ENCODE measurements around the gene FAR2.
"Not testable (repeated sequence)": the region's sequence is repeated elsewhere in the genome, so short reads cannot be mapped to it uniquely, and the experiment has no call there.

Gene FAR2

DNA sequence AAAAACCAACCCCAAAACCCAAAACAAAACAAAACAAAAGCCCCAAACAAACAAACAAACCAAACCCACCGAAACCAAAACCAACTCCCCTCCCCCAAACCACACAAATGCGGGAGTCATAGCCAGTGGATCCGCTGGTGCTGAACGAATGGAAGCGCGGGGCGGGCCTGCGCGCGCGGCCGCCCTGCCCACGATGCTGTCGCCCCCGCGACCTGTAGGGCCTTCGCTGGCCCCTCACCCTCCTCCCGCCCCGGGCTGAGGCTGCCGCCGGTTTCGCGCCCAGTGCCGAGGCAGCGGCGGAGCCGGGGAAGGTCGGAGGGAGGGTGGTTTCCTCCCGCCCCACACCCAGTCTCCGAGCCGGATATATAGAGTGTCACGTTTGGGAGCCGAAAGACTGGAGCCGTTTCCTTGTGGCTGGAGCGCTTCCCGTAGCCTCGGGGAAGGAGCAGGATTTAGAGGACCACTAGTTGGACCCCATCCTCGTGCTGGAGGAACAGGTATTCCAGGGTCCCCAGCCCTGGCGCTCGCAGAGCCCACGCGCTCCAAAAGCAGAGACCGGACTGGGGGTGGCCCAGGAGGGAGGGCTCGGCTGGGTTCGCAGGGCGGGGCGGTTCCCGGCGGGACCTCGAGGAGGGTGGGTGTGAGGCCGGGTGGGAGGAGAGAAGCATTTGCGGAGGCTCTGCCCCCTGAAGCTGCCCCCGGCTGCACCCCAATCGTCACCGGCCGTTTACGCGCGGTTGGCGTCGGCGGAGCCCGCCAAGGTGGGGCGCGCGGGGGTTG lies at the start of gene FAR2:
TSS of gene FAR2 (plus strand) at position 368 of the 780 bp plus-strand sequence. CDS start 121,172 bp downstream, outside the sequence.
- DNase-seq = no peak

DNA sequence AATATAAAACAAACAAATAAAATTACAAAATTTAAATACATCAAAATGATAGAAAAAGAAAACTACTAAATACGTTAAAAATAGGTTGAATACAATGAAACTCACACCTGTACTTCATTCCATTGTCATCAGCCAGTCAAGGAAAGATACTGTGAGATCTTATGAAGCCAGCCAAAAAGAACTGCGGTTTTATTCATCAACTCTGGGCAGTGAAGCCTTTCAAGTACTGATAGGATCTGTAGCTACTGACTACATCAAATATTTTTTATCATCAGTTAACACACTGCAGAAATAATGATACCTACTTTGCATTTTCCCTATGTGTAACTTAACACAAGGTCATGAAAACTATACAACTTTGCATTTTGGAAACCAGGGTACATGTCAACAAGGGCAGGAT lies 46.3 kb upstream of the FAR2 start:
- DNase-seq = no peak

DNA sequence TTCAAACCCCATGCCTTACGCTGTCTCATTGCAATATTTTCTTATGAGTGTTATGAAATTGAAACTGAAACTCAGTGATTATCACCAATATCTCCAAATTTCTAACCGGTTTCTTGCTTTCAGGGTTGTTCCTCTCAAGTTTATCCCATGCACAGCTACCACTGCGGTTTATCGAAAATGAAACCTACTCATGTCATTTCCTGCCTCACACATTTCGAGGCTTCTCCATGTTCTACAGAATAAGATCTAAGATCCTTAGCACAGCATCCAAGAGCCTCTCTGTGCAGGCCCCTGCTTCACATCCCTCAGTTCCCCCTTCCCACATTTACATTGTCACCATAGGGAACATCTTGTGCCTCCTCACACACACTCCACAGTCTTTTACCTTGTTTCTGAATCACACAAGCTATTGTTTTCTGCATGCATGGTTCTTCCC lies 45.5 kb upstream of the FAR2 start:
- DNase-seq = no peak

DNA sequence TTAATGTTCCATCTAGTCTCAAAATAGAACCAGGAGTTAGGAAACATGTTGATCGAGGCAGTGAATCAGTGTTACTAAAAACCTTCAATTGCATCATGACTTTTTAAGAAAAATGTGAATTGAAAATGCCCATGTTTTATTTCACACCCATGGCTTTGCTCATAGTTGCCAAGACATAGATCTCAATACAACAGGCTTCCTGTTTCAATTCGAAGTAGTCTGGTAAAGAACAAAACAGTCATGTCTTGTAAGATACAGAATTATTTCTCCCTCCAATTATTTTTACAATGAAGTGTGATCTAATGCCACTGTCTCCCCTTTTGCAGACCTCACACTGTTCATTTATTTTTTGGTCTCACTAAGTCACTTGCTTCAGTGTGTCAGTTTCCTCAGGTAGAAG lies 44.6 kb upstream of the FAR2 start:
- no peak for DNase-seq

DNA sequence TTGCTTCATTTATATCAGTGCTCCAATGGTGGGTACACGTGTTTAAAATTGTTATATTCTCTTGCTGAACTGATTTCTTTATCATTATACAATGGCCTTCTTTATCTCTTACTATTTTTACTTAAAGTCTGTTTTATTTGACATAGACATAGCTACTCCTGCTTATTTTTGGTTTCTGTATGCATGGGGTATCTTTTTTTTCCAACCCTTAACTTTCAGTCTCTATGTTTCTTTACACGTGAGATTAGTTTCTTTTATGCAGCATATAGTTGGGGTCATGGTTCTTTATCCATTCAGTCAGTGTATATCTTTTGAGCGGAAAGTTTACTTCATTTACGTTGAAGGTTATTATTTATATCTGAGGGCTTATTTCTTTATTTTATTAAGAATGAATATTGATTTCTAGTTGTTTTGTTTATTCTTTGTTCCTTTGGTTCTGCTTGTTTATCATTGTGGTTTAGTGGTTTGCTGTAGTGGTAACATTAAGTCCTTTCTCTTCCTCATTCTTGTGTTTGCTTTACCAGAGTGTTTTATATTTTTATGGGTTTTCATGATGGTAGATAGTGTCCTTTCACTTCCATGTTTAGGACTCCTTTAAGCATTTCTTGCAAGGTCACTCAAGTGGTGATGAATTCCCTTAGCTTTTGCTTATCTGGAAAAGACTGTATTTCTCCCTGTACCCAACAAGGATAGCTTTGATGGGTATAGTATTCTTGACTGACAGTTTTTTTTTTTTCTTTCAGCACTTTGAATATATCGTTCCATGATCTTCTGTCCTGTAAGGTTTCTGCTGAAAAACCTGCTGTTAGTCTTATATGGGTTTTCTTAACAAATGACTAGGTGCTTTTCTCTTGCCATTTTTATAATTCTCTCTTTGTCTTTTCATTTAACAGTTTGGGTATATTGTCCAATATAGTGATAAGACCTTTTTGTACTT lies 38.3 kb upstream of the FAR2 start:
- DNase-seq = no peak

DNA sequence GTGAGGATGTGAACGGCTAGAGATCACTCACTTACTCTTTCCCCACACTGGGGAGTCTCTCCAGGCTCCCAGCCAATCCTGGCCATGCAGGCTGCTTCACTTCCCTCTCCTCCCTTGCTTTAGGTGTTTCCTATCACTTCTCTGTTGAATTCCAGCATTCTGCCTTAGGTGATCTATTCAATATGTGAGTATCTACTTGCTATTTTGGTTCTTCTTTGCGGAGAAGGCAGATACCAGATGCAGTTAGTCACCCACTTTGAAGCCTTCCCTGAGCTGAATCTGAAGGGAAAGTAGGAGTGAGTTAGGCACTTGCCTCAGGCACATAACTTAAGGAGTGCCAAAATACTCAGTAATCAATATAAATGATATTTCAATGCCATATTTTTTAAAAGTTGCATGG lies 36.0 kb upstream of the FAR2 start:
- DNase-seq = no peak

DNA sequence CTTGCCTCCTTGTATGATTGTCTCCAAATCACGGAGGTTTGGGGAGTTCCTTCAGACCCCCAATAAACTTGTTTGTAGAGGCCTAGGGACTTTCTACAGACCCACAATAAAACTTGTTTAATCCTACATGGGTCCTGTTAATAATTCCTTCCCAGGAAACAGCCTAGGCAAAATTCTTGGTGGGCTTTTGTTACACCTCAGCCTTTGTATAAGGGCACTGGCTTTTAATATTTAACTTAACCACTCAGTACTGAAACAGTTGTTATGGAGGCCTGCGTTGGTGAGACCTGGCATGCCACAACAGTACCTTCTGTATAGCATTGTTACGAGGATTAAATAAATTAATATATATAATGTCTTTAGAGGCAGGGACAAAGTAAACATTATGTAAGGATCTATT lies 32.7 kb upstream of the FAR2 start:
- no peak for DNase-seq

DNA sequence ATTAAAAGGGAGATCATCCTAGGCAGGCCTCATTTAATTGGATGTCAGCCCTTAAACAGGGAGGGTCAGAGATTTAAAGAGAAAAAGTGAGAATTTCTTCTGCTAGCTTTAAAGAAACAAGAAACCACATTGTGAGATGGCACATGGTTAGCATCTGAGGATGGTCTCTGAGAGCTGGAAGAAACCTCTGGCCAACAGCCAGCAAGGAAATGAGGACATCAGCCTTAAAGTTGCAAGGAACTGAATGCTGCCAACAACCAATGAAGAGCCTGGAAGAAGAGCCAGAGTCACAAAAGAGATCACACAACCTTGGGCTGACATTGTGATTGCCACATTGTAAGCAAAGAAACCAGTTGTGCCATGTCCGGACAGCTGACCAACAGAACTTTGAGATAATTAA lies 17.5 kb upstream of the FAR2 start:
- DNase-seq = no peak

DNA sequence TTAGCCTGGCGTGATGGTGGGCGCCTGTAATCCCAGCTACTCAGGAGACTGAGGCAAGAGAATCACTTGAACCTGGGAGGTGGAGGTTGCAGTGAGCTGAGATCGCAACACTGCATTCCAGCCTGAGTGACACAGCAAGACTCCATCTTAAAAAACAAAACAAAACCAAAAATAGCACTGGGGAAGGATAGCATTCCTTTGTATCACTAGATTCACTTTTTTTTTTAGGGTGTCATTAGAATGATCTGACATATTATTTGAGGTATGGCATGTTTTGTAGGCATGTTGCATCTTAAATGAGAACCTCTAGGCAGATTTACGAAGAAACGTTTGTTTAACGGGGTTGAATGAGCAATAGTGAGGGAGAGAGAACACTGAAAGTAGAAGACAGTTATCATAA lies 16.8 kb upstream of the FAR2 start:
- DNase-seq = no peak

DNA sequence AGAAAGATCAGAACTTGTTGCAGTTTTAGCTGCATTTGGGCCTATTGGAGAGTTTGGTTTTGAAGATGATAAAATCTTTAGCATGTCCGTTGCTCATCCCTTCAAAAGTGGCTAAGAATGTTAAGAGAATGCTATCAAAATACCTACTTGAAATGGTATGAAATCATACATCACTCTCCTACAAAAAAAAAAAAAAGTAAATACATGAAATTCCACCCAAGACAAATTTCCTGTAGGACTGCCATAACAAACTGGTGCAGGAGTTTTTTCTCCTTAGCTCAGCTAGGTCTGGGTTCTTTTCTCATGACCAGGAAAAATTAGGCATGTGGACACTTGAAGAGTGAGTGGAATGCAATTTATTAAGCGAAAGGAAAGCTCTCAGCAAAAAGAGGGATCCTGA lies 15.9 kb upstream of the FAR2 start:
- no peak for DNase-seq

DNA sequence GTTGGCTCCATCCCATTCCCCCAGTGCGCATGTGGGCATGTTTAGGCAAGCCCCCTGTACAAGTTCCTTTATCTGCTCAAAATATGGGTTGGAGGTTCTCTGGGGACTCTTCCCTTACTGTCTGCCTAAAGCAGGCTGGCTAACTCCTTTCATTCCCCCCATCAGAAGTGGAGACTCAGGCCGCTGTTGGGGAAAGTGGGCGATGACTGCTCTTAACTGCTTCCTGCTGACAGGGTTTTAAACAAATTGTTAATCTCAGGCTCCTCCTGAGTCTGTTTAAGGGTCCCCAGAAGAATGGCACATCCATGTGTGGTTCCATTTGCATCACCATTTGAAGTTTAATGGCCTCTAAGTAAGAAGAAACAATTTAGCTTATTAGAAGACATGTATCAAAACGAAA lies 15.4 kb upstream of the FAR2 start:
- DNase-seq = no peak

DNA sequence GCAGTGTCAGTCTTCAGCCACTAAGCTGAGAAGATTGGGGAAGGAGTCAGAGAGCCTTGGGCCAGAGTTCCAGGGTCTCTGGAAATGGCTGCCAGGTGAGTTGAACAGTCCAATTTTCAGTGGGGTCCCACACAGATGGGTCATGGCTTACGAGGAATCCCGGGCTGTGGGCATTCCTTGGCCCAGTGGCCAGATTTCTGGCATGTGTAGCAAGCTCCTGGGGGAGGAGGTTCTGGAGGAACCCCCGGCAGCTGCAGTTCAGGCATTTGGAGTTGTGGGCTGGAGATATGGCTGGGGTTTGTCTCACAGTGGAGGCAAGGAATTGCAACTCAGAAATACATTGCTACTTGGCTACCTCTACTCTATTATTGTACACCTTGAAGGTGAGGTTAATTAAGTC lies 10.8 kb upstream of the FAR2 start:
- not testable (repeated sequence) for DNase-seq

DNA sequence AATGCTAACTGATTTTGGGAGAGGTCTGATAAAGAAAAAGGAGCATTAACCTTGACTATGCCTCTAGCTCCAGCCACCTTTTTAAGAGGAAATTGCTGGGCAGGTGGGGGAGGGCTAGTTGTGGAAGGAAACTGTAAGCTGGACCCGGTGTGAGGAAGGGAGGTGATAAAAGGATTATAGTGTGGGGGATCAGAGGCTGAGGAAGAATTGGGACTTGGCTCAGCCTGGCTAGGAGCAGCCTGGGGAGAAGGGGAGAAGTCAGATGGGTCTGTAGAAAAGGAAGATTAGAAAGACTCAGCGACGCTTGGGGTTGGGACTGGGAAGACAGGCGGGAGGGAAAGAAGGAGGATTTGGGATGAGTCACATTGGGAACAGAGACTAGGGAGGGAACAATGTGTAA lies 10.2 kb upstream of the FAR2 start:
- DNase-seq = not testable (repeated sequence)

DNA sequence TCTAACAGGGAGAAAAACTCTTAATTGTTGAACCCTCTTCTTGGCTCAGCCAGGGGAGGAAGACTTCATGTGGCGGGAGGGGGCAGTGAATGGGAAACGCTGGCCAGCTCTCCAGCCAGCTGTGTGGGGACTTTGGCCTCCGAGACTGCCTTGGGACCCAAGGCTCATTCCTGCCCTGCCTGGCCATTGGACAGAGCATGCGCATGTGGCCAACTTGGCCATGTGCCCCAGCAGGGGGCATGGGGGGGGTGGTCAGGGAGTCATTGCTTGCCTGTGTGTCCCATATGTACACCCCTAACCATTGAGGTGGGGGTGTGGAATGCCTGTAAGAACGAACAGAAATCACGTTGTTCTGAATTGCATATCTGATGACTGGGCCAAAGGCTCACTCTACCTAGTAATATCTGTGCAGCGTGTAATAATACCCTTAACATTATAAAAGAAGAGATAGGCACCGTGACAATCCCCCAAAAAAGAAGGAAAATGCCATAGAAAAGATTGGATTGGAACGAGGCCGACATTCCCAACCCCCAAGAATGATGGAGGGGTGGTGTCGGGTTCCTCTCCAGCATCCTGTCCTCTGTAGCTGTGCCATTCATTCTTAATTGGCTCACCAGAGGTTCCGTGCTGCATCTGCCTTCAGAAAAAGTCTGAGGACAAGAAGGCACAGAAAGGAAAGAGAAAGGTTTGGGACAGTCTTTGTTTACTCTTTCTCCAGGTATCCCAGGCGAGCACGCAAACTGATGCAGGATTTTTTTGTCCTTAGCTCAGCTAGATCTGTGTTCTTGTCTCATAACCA lies 3.5 kb upstream of the FAR2 start:
- DNase-seq = no peak

DNA sequence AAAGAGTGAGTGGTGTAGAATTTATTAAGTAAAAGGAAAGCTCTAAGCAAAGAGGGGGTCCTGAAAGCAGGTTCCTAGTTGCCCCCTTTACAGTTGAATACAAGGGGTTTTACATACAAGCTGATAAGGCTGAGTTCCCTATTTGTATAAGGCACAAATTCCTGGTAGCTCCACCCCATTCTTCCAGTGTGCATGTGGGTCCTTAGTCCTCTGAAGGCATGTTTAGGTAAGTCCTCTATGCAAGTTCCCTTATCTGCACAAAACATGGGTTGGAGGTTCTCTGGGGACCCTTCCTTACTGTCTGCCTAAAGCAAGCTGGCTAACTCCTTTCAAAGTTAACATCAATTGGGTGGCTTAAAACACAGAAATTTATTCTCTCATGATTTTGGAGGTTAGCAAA lies 2.9 kb upstream of the FAR2 start:
- DNase-seq = no peak

DNA sequence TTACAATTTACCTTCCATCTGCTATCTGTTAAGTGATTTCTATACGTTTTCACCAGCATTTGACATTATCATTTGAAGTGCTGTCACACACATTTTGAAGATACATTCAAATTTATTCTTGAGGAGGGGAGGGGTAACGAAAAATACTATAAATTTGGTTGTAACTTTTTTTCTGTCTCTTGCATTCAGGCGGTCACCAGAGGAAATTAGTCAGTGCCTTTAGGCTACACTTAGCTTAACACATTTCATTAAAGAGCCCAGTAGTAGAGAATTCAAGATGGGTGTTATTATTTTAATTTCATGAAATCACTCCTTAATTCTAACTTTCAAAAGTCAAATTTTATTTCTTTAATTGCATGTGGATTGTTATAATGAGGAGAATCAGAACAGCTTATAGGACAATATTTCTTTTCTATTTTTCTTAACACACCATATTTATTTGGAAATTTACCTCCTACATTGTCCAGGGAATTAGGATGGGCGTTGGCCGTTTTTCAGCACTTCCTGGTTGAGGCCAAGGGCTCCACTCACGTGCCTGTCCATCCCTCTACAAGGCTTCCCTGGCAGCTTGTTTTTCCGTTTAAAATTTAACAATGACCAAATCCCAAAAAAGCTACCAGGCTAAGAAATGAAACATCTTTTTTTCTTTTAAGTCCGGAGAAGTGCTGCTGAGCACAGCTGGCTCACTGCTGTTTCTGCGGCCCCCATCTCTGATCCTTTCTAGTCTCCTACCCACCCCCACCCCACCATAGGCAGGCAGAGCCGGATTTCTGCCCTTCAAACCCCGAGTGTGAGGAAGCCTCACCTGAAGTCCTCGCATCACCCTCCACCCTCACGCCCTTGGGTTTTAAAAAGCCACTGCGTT lies 1.1 kb upstream of the FAR2 start:
- no peak for DNase-seq

DNA sequence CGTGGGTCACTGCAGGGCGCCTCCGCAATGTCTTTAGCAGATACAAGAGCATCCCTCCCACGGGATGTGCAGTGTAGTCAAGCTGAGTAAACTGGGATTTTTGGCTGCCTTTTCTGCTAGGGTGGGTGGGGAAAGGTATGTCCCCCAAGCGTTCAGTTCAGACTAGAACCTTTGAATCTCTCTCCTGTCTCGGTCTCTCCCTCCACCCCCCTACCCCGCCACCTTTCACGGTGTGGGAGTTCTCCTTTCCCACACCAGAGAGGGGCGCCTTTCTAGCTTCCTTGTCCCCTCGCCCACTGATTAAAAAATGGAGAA lies 525 bp upstream of the FAR2 start:
- no peak for DNase-seq

DNA sequence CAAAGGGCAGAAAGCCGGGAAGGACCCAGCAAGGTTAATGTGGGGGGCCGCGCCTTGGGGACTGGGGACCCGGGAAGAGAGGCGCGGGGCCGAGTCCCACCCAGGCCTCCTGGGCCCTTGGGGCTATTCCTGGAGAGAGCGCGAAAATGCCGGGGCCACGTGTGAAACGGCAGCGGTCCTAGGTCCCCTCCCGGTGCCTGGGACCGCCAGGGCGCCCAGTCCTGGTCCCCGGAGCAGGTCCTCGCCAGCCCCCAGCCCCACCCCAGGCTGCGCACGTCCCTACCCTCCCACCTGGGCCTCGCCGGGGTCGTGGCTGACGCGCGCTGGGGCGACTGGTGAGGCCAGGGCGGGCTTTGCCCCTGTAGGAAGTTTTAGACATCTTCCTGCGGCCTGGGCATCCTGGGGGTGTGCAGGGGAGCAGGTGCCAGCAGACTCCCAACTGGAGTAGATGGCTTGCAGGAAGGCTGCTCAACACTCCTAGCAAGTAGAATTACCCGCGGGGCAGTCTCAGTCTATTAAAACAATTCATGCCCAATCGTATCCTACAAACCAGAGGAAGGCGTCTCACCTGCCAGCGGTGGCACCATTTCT lies 708 bp downstream of the FAR2 start:
- DNase-seq = no peak

DNA sequence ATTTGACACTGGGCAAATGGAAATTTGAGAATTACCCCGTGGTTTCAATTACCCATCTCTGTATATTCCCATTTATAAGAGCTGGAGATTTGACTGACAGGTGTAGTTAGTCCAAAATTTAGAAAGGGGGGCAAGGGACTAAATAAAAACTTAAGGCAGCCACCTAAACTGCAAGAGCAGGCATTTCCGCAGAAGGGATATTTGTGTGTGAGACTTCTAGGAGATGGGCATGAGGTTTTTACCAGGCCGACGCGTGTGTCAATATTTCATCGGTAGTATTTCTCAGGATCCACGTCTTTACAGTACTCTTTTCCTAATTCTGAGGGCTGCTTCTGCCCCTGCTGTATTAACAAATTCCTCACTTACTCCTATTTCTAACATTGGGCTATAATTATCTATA lies 1.4 kb downstream of the FAR2 start:
- no peak for DNase-seq

DNA sequence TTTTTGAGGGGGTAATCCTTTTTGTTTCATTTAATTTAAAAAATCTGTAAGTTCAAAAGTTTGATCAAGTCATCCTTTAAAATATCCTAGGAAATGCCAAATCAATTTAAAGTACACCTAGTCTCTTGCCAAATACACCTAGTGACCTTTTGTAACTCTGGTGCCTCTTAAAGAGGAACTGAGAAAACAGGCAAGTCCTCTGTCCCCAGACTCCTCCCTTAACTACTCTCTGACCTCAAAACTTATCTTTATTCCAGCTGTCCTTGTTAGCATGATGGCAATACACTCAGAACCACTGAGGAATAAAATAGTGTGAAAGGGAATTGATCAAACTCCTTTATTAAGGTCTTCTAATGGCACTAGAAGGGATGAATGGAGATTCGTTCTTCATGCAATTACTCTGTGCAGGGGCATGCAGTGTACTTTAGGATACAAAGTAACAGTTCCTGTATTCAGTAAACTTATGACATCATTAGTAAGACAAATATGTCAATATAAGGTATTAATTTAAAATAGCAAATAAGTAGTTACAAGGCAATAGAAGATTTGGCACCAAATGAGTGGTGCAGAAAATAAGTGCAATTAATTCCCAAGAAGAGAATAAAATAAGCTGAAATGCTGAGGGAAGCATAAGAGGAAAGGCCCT lies 3.3 kb downstream of the FAR2 start:
- no peak for DNase-seq

DNA sequence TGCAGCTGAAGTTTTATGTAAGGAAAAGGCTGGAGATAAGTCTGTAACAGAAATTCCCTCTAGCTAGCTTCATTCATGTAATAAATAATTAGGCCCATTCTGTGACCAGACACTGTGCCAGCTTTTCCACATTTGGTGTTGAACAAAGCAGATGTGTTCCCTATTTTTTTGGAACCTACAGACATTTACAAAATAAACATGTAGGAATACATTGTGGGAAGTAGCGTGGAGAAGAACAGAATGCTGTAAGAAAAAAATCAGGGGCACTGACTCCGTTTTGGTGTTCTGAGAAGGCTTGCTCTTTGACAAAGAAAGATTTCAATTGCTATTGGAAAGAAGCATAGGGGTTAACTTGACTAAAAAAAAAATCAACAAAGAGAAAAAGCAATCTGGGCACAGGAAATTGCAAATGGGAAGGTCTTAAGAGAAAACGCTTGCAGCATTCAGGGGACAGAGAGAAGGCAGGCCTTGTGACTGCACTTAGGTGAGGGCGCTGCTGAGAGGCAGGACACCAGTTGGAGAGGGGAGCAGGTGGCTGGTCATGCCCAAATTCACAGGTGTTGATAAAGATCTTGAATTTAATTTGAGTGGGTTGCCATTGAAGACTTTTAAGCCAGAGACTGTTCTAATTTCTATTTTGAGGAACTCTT lies 4.0 kb downstream of the FAR2 start:
- no peak for DNase-seq

All from DMS153 (cell line).